HCT116 (cell line): ENCODE data around the gene ELAVL2. TPM values are rescaled to one million over a fixed set of nuclear protein-coding genes. Genes with fewer than 3 reads are reported as not detected.

Source experiments
- ATAC-seq: fragments of 200-7000 bp; cut with Tn5 transposase; 2 replicates; pipeline ENCODE4 v1.9.1; 2020; ENCODE audit warnings: mild to moderate bottlenecking, moderate library complexity
- BruUV-seq: library from RNA; stranded (reverse); fragments of 400-500 nt; replicated peaks from 2 replicates; lab custom pipeline; 2021; lab: Mats Ljungman, UMichigan
- CTCF ChIA-PET: fragments of 300-600 bp; sonication (Branson Sonifier 250); formaldehyde crosslinking; loops from one replicate; lab custom pipeline; 2021; ENCODE audit warnings: antibody characterized with exemption; lab: Charles Lee
- POLR2A ChIA-PET: fragments of 300-600, 350-600 bp; sonication (Branson Sonifier 250); formaldehyde crosslinking; loops from one replicate; lab custom pipeline; 2021; ENCODE audit warnings: antibody characterized with exemption; lab: Charles Lee
- RAD21 ChIA-PET, 2 experiments: fragments of 300-600 bp; sonication (Branson Sonifier 250); formaldehyde crosslinking; loops; one replicate each; lab custom pipeline; 2023; ENCODE audit warnings: low total read pairs in 2 of 2; ENCODE audit not compliant: uncharacterized antibody in 2 of 2, unreplicated experiment in 2 of 2, low non-redundant PET in 1 of 2; lab: Charles Lee
- DNase-seq: peaks from one replicate; pipeline ENCODE4 v3.0.0-alpha.2; 2010; ENCODE audit warnings: low read depth, low spot score
- H2AFZ ChIP-seq: fragments of 200-600 bp; shearing (Covaris generic), sonication (generic); 2 replicates; pipeline ENCODE4 v1.6.1; 2017; ENCODE audit warnings: low read depth, mixed run types, mixed read lengths, antibody characterized with exemption, low read length; ENCODE audit not compliant: poor library complexity, severe bottlenecking
- H3K27ac ChIP-seq: 2 replicates; pipeline ENCODE4 v1.5.1; 2012; ENCODE audit warnings: low read depth, low read length
- H3K27me3 ChIP-seq: fragments of 200-600 bp; sonication (generic); 2 replicates; pipeline ENCODE4 v1.6.1; 2016; ENCODE audit warnings: mixed run types, low read length, mixed read lengths; ENCODE audit not compliant: insufficient read depth
- H3K36me3 ChIP-seq, 2 experiments: fragments of 200-500 bp in 1 of 2; fragments of 200-600 bp in 1 of 2; sonication (Bioruptor generic) in 1 of 2; sonication (generic) in 1 of 2; 2 replicates each; pipeline versions ENCODE4 v1.5.1 to v1.6.1; 2014 to 2016; ENCODE audit warnings: low read length in 2 of 2, inconsistent platforms in 1 of 2, mixed read lengths in 1 of 2, mixed run types in 1 of 2; ENCODE audit not compliant: insufficient read depth in 2 of 2, control insufficient read depth in 1 of 2
- H3K4me1 ChIP-seq, 2 experiments: fragments of 200-600 bp in 1 of 2; sonication (generic) in 1 of 2; 2 replicates each; pipeline versions ENCODE4 v1.5.1 to v1.6.1; 2012 to 2017; ENCODE audit warnings: low read length in 2 of 2, inconsistent platforms in 1 of 2, mild to moderate bottlenecking in 1 of 2, mixed read lengths in 1 of 2, mixed run types in 1 of 2, moderate library complexity in 1 of 2; ENCODE audit not compliant: insufficient read depth in 2 of 2, control insufficient read depth in 1 of 2
- H3K4me2 ChIP-seq: fragments of 200-600 bp; sonication (generic); 2 replicates; pipeline ENCODE4 v1.6.1; 2017; ENCODE audit warnings: mixed run types, low read length, mixed read lengths
- H3K4me3 ChIP-seq, 2 experiments: fragments of 200-600 bp in 1 of 2; sonication (generic) in 1 of 2; replicated peaks in 1 of 2; 2 replicates each; pipeline ENCODE4 v1.5.1; 2011 to 2016; ENCODE audit warnings: low read length in 2 of 2, control low read depth in 1 of 2, low read depth in 1 of 2, mild to moderate bottlenecking in 1 of 2, mixed read lengths in 1 of 2, mixed run types in 1 of 2
- H3K79me2 ChIP-seq: fragments of 200-600 bp; sonication (generic); 2 replicates; pipeline ENCODE4 v1.6.1; 2017; ENCODE audit warnings: mild to moderate bottlenecking, mixed run types, low read length, moderate library complexity, mixed read lengths; ENCODE audit not compliant: insufficient read depth
- H3K9ac ChIP-seq: fragments of 200-600 bp; sonication (generic); 2 replicates; pipeline ENCODE4 v1.6.1; 2016; ENCODE audit warnings: low read length, mixed read lengths
- H3K9me2 ChIP-seq: fragments of 200-600 bp; sonication (generic), shearing (Covaris generic); 2 replicates; pipeline ENCODE4 v1.6.1; 2017; ENCODE audit warnings: mixed run types, mild to moderate bottlenecking, moderate library complexity; ENCODE audit not compliant: insufficient read depth
- H3K9me3 ChIP-seq, 2 experiments: fragments of 200-500 bp in 1 of 2; fragments of 200-600 bp in 1 of 2; sonication (Bioruptor generic) in 1 of 2; sonication (generic) in 1 of 2; 2 replicates each; pipeline ENCODE4 v1.6.1; 2014 to 2017; ENCODE audit warnings: low read length in 2 of 2, mixed read lengths in 2 of 2, inconsistent platforms in 1 of 2, low read depth in 1 of 2, mild to moderate bottlenecking in 1 of 2, mixed run types in 1 of 2, moderate library complexity in 1 of 2; ENCODE audit not compliant: control insufficient read depth in 1 of 2, insufficient read depth in 1 of 2
- H4K20me1 ChIP-seq: fragments of 200-600 bp; sonication (generic), shearing (Covaris generic); 2 replicates; pipeline ENCODE4 v1.6.1; 2017; ENCODE audit warnings: mixed run types, mild to moderate bottlenecking, moderate library complexity; ENCODE audit not compliant: insufficient read depth
- ATF3 ChIP-seq: IDR thresholded peaks from 2 replicates; pipeline ENCODE4 v1.6.1; 2012
- CEBPB ChIP-seq: IDR thresholded peaks from 2 replicates; pipeline ENCODE4 v1.6.1; 2012; ENCODE audit warnings: low read depth
- EGR1 ChIP-seq: IDR thresholded peaks from 2 replicates; pipeline ENCODE4 v1.6.1; 2012; ENCODE audit warnings: low read depth
- EZH2 ChIP-seq: fragments of 200-600 bp; sonication (generic); IDR thresholded peaks from 2 replicates; pipeline ENCODE4 v1.6.1; 2017; ENCODE audit warnings: antibody characterized with exemption, mixed run types
- POLR2A ChIP-seq: IDR thresholded peaks from 2 replicates; pipeline ENCODE4 v1.7.0; 2011; ENCODE audit warnings: borderline replicate concordance; ENCODE audit not compliant: insufficient read depth, insufficient read length; ENCODE audit errors: extremely low read depth
- POLR2AphosphoS5 ChIP-seq: IDR thresholded peaks from 2 replicates; pipeline ENCODE4 v1.6.1; 2011; ENCODE audit warnings: mild to moderate bottlenecking, low read depth, low read length, moderate library complexity
- SIN3A ChIP-seq: IDR thresholded peaks from 2 replicates; pipeline ENCODE4 v1.6.1; 2012; ENCODE audit warnings: low read depth
- SP1 ChIP-seq: IDR thresholded peaks from 2 replicates; pipeline ENCODE4 v1.6.1; 2012; ENCODE audit warnings: low read depth
- SRF ChIP-seq: IDR thresholded peaks from 2 replicates; pipeline ENCODE4 v1.6.1; 2012; ENCODE audit warnings: low read depth
- TCF7L2 ChIP-seq: IDR thresholded peaks from 2 replicates; pipeline ENCODE4 v1.7.0; 2011; ENCODE audit warnings: borderline replicate concordance, inconsistent platforms; ENCODE audit not compliant: insufficient read depth, insufficient read length; ENCODE audit errors: extremely low read depth
- YY1 ChIP-seq: IDR thresholded peaks from 2 replicates; pipeline ENCODE4 v1.6.1; 2011; ENCODE audit warnings: low read length, low read depth, moderate library complexity, mild to moderate bottlenecking; ENCODE audit not compliant: insufficient replicate concordance; ENCODE audit errors: extremely low read depth
- ZFX ChIP-seq: fragments of 450-650 bp; IDR thresholded peaks from 2 replicates; pipeline ENCODE4 v1.6.1; 2017
- intact Hi-C: fragments of 100-400 bp; cut with micrococcal nuclease; formaldehyde crosslinking; loops from 2 replicates; pipeline ENCODE4 v1.10.0; 2022
- total RNA-seq: library from RNA; stranded (reverse); gene quantifications from one replicate; pipeline ENCODE4 v1.2.1, GENCODE V29; 2021; ENCODE audit not compliant: unreplicated experiment

ELAVL2 gene
- total RNA-seq, 1 experiment from 2014 or later: not detected

GRCh38 chr9:23783509-23783908, 42.5 kb downstream of the ELAVL2 start:
- H3K4me3 ChIP-seq: no peak overlapping the region
- DNase-seq (no peak), ATAC-seq (no peak)
- H3K27me3 ChIP-seq: no peaks in the 10 kb centered on the region
- POLR2A ChIA-PET: no interaction called here
- intact Hi-C loops: no loop called here
- H3K79me2 ChIP-seq: no peaks in the 10 kb centered on the region
- H3K4me1 ChIP-seq: no peaks in the 10 kb centered on the region
- H3K36me3 ChIP-seq: no peaks in the 10 kb centered on the region
- no peaks in the 10 kb centered on the region for H3K9me2 ChIP-seq
- no TSS peak for BruUV-seq
- H4K20me1 ChIP-seq: no peaks in the 10 kb centered on the region
- peaks cover 8 to 11% of the 10 kb centered on the region in 2 experiments; a peak in 2 of 4 replicates for H3K9me3 ChIP-seq
- H3K27ac ChIP-seq: no peak overlapping the region
- no peak overlapping the region for H2AFZ ChIP-seq
- TF ChIP-seq SIN3A (no peak), EGR1 (no peak), YY1 (no peak), ATF3 (no peak), POLR2A (no peak), CEBPB (no peak), TCF7L2 (no peak), ZFX (no peak), SRF (no peak), SP1 (no peak), EZH2 (no peak)
- H3K4me2 ChIP-seq: no peak overlapping the region
- RAD21 ChIA-PET: no interaction called here
- CTCF ChIA-PET: no interaction called here
- no peak overlapping the region for H3K9ac ChIP-seq

- RAD21 ChIA-PET: no interaction called here
- Histone ChIP-seq H3K4me3 (no peak overlapping the region), H3K9me3 (peaks cover 6 to 20% of the 10 kb centered on the region in 2 experiments; a peak in 2 of 4 replicates), H3K36me3 (no peaks in the 10 kb centered on the region), H3K4me1 (no peaks in the 10 kb centered on the region)
- no peak for TF ChIP-seq POLR2A
- TF ChIP-seq POLR2AphosphoS5: no peak
- TF ChIP-seq, all 23 proteins: peak for 0
- Histone ChIP-seq H3K9me2 (no peaks in the 10 kb centered on the region), H2AFZ (no peak overlapping the region), H3K27ac (no peak overlapping the region), H3K4me2 (no peak overlapping the region), H3K27me3 (no peaks in the 10 kb centered on the region), H3K79me2 (no peaks in the 10 kb centered on the region), H3K9ac (no peak overlapping the region), H4K20me1 (no peaks in the 10 kb centered on the region)
- CTCF ChIA-PET: no interaction called here
- intact Hi-C loops: no loop called here
- POLR2A ChIA-PET: no interaction called here
- DNase-seq: no peak
- ATAC-seq: no peak
- no TSS peak for BruUV-seq
Measured at GRCh38 chr9:23779220-23779619, 46.8 kb downstream of the ELAVL2 start.
